Measurements from ENCODE around the gene GALNT13.

GRCh38 chr2:154428022-154428421 lies 556.3 kb downstream of the GALNT13 start:
- no peak for TF ChIP-seq REST (IDR thresholded peaks at IDR 0.05; ENCODE audit: insufficient read depth in 1 of 2, low read depth in 2 of 2, low read length in 2 of 2)
- no peak for TF ChIP-seq TAF1 (IDR thresholded peaks at IDR 0.05; ENCODE audit: borderline replicate concordance, insufficient read depth, low read length)
- TF ChIP-seq SIN3A (IDR thresholded peaks at IDR 0.05; ENCODE audit: borderline replicate concordance, insufficient read depth, low read length) = no peak

Data from PFSK-1 (cell line).